GM12872 (cell line): ENCODE results near the gene KRTAP4-8.
"Not testable (repeated sequence)": the region's sequence is repeated elsewhere in the genome, so short reads cannot be mapped to it uniquely, and the experiment has no call there.

Experiments used
- CTCF ChIP-seq: IDR thresholded peaks from 3 replicates; pipeline ENCODE4 v1.5.1; 2011; ENCODE audit warnings: low read depth, mild to moderate bottlenecking, low read length, moderate library complexity; ENCODE audit not compliant: insufficient read depth

The KRTAP4-8 gene

GRCh38 chr17:41127371-41127770 is 29.4 kb upstream of the KRTAP4-8 start:
- TF ChIP-seq CTCF: no peak

- TF ChIP-seq CTCF: no peak
These were observed 28.5 kb upstream of the KRTAP4-8 start for GRCh38 chr17:41126412-41126811.

- TF ChIP-seq CTCF: no peak
These were observed 27.1 kb upstream of the KRTAP4-8 start for GRCh38 chr17:41125064-41125463.

- not testable (repeated sequence) for TF ChIP-seq CTCF
These were observed 26.0 kb upstream of the KRTAP4-8 start, which contains the start of gene KRTAP4-12 for GRCh38 chr17:41123991-41124371. Gene KRTAP4-12, minus strand, starts transcription at chr17:41124182. Its CDS starts 60 bp downstream, at chr17:41124122.

GRCh38 chr17:41121742-41122141 is 23.8 kb upstream of the KRTAP4-8 start:
- TF ChIP-seq CTCF: no peak

- TF ChIP-seq CTCF: no peak
These were observed 20.8 kb upstream of the KRTAP4-8 start for GRCh38 chr17:41118721-41119120.

- not testable (repeated sequence) for TF ChIP-seq CTCF
These were observed 20.0 kb upstream of the KRTAP4-8 start, which contains the start of gene KRTAP4-11 for GRCh38 chr17:41117846-41118386. Gene KRTAP4-11, minus strand, starts transcription at chr17:41118373. Its CDS starts 58 bp downstream, at chr17:41118315.
